AG04450 (cell line): ENCODE measurements around the gene SUFU. TPM values are rescaled to one million over a fixed set of nuclear protein-coding genes. Genes with fewer than 3 reads are reported as not detected.
"Not testable (repeated sequence)": the region's sequence is repeated elsewhere in the genome, so short reads cannot be mapped to it uniquely, and the experiment has no call there.

Experiments used
- CTCF ChIA-PET: fragments of 300-600, 350-600 bp; formaldehyde crosslinking; extraction: SDS; loops from one replicate; lab custom pipeline; 2022; ENCODE audit warnings: antibody characterized with exemption, inconsistent platforms; lab: Charles Lee
- POLR2A ChIA-PET: fragments of 350-600 bp; formaldehyde crosslinking; extraction: SDS; loops from one replicate; lab custom pipeline; 2021; ENCODE audit warnings: antibody characterized with exemption, inconsistent platforms; lab: Yijun Ruan, JAX
- DNase-seq: peaks from one replicate; pipeline ENCODE4 v3.0.0-alpha.2; 2011; ENCODE audit warnings: low read depth, low spot score
- H3K27ac ChIP-seq: one replicate; pipeline ENCODE4 v1.5.1; 2012; ENCODE audit warnings: low read depth, low read length, control low read depth
- H3K27me3 ChIP-seq: one replicate; pipeline ENCODE4 v1.6.0; 2012; ENCODE audit warnings: low read length; ENCODE audit not compliant: control insufficient read depth, insufficient read depth
- H3K4me3 ChIP-seq: 2 replicates; pipeline ENCODE4 v1.5.1; 2011; ENCODE audit warnings: mild to moderate bottlenecking, low read depth, low read length, control low read depth
- H3K9me3 ChIP-seq: 2 replicates; pipeline ENCODE4 v1.5.1; 2012; ENCODE audit warnings: low read length; ENCODE audit not compliant: control insufficient read depth, insufficient read depth
- polyA plus RNA-seq: library from polyadenylated mRNA; depleted of rRNA; stranded (reverse); fragments of >200 nt; gene quantifications from 2 replicates; pipeline ENCODE4 v1.2.3, GENCODE V29; 2011
- TF ChIP-seq, protein P1 (sequence below): IDR thresholded peaks from 2 replicates; pipeline ENCODE4 v1.5.1; 2011; ENCODE audit warnings: low read depth, low read length, control low read depth, inconsistent platforms

Gene SUFU
- polyA plus RNA-seq, 1 experiment, result 11.0 TPM

DNA sequence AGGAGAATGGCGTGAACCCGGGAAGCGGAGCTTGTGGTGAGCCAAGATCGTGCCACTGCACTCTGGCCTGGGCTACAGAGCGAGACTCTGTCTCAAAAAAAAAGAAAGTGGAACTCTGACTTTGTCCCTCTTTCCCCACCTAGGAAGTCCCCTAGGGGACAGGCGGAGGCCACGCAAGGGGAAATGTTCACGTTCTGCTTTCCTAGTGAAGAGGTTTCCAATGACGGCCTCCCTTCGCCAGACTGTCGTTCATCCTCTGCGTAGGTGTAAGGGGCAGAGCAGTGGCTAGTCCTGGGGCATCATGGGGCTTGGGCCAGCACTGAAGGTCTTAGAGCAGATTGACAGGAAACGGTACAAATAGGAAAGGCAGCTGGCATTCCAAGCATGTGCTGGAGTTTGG lies 30.6 kb downstream of the SUFU start:
- no peaks in the 10 kb centered on the region for H3K27me3 ChIP-seq
- POLR2A ChIA-PET, result no interaction called here
- no peak overlapping the region for H3K4me3 ChIP-seq
- DNase-seq, result no peak
- no peaks in the 10 kb centered on the region for H3K9me3 ChIP-seq
- TF ChIP-seq, protein P1, sequence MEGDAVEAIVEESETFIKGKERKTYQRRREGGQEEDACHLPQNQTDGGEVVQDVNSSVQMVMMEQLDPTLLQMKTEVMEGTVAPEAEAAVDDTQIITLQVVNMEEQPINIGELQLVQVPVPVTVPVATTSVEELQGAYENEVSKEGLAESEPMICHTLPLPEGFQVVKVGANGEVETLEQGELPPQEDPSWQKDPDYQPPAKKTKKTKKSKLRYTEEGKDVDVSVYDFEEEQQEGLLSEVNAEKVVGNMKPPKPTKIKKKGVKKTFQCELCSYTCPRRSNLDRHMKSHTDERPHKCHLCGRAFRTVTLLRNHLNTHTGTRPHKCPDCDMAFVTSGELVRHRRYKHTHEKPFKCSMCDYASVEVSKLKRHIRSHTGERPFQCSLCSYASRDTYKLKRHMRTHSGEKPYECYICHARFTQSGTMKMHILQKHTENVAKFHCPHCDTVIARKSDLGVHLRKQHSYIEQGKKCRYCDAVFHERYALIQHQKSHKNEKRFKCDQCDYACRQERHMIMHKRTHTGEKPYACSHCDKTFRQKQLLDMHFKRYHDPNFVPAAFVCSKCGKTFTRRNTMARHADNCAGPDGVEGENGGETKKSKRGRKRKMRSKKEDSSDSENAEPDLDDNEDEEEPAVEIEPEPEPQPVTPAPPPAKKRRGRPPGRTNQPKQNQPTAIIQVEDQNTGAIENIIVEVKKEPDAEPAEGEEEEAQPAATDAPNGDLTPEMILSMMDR, result no peak
- CTCF ChIA-PET, result no interaction called here
- no peak overlapping the region for H3K27ac ChIP-seq

DNA sequence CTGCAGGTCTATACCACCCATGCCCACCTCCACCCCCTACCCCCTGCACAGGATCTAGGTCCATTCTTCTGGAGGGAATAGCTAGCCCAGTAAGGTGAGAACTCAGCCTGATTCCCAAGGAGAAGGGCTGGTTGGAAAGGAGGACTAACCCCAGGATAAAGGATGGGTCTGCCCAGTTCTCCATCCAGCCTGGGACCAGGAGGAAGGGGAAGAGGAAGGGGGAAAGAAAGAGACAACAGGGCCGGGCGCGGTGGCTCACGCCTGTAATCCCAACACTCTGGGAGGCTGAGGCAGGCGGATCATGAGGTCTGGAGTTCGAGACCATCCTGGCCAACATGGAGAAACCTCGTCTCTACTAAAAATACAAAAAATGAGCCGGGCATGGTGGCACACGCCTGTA lies 31.2 kb downstream of the SUFU start:
- H3K9me3 ChIP-seq, H3K27me3 ChIP-seq, POLR2A ChIA-PET, H3K4me3 ChIP-seq, H3K27ac ChIP-seq, DNase-seq, CTCF ChIA-PET: not testable (repeated sequence)

DNA sequence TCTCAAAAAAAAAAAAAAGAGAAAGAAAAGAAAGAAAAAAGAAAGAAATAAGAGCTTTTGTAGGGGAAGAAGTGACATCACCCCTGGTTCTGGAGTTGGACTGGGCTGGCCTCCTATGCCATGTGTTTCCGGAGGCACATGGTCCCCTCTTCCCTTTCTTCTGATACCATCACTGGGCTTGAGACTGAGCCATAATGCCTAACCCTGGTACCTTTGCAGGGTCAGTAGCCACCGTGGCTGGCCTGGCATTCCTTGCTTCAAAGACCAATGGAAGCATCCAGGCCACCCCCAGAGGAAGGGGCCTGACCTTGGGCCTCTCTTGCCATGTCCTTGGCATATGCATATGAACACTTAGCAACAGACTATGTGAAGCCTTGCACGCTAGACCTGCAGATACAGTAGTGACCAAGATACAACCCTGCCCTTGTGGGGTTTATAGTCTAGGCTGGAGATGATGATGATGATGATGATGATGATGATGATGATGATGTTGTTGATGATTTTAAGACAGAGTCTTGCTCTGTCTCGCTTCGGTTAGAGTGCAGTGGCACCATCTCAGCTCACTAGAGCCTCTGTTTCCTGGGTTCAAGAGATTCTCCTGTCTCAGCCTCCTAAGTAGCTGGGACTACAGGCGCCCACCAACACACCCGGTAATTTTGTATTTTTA lies 31.8 kb downstream of the SUFU start:
- Histone ChIP-seq H3K4me3 (no peak overlapping the region), H3K9me3 (no peaks in the 10 kb centered on the region), H3K27ac (no peak overlapping the region), H3K27me3 (no peaks in the 10 kb centered on the region)
- ChIA-PET CTCF (no interaction called here), POLR2A (no interaction called here)
- no peak for DNase-seq
- TF ChIP-seq, protein P1, result no peak

DNA sequence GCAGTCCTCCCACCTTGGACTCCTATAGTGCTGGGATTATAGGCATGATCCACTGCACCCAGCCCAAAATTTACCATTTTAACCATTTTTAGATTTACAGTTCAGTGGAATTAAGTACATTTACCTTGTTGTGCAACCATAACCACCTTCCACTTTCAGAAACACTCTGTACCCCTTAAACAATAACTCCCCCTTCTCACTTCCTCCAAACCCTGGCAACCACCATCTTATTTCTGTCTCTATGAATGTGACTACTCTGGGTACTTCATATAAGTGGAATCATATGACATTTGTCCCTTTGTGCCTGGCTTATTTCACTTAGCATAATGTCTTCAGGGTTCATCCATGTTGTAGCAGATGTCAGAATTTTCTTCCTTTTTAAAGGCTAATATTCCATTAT lies 33.6 kb downstream of the SUFU start:
- H3K27ac ChIP-seq, result no peak overlapping the region
- H3K4me3 ChIP-seq, result no peak overlapping the region
- no peaks in the 10 kb centered on the region for H3K9me3 ChIP-seq
- ChIA-PET CTCF (no interaction called here), POLR2A (no interaction called here)
- H3K27me3 ChIP-seq, result no peaks in the 10 kb centered on the region
- TF ChIP-seq, protein P1, result no peak
- DNase-seq, result no peak

DNA sequence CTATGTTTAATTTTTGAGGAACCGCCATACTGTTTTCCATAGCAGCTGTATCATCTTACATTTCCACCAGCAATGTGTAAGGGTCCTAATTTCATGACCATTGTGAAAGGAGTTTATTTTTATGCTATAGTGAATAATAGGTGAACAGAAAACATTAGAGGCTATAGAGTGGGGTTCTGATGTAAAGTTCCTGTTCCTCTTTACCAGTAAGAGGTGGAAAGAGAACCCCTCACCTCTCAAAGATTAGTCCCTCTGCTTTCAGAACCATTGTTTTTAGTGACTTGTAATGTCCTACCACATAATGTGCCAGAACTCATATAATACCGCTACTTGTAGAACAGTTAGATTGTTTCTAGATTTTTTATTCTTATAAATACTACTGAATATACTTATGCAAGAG lies 34.2 kb downstream of the SUFU start:
- Histone ChIP-seq H3K27me3 (no peaks in the 10 kb centered on the region), H3K27ac (no peak overlapping the region), H3K9me3 (no peaks in the 10 kb centered on the region), H3K4me3 (no peak overlapping the region)
- DNase-seq, result no peak
- POLR2A ChIA-PET, result no interaction called here
- TF ChIP-seq, protein P1, result no peak
- CTCF ChIA-PET, result no interaction called here
